HS-5 (cell line): Measurements from ENCODE around the gene BIRC2.
"Not testable (repeated sequence)": the region's sequence is repeated elsewhere in the genome, so short reads cannot be mapped to it uniquely, and the experiment has no call there.

Source experiments
- DNase-seq: peaks from one replicate; pipeline ENCODE4 v3.0.0-alpha.2; 2012; ENCODE audit warnings: low read depth

Gene BIRC2

GRCh38 chr11:102346748-102347461 lies at the start of gene BIRC2:
Gene BIRC2 (plus strand): TSS chr11:102347214. CDS start chr11:102349855, 2,641 bp downstream.
- DNase-seq: peak; percentile 96

GRCh38 chr11:102300837-102301236 lies 46.2 kb upstream of the BIRC2 start:
- DNase-seq: not testable (repeated sequence)

GRCh38 chr11:102302241-102302640 lies 44.8 kb upstream of the BIRC2 start:
- no peak for DNase-seq

- no peak for DNase-seq
Measured at GRCh38 chr11:102304686-102305085, 42.3 kb upstream of the BIRC2 start.

GRCh38 chr11:102305352-102306047 lies 41.5 kb upstream of the BIRC2 start:
- no peak for DNase-seq

GRCh38 chr11:102306048-102306597 lies 40.9 kb upstream of the BIRC2 start:
- no peak for DNase-seq

- DNase-seq: no peak
Measured at GRCh38 chr11:102306817-102307726, 39.9 kb upstream of the BIRC2 start.

GRCh38 chr11:102307727-102308038 lies 39.3 kb upstream of the BIRC2 start:
- DNase-seq: no peak

GRCh38 chr11:102309621-102310541 lies 37.1 kb upstream of the BIRC2 start:
- no peak for DNase-seq

- no peak for DNase-seq
Measured at GRCh38 chr11:102312667-102313066, 34.3 kb upstream of the BIRC2 start.

- DNase-seq: no peak
Measured at GRCh38 chr11:102313238-102313940, 33.6 kb upstream of the BIRC2 start.

GRCh38 chr11:102314784-102315183 lies 32.2 kb upstream of the BIRC2 start:
- no peak for DNase-seq

- no peak for DNase-seq
Measured at GRCh38 chr11:102316346-102316904, 30.6 kb upstream of the BIRC2 start.

- peak; percentile 98 for DNase-seq
Measured at GRCh38 chr11:102317099-102317767, 29.8 kb upstream of the BIRC2 start, which contains the start of gene BIRC3. Gene BIRC3 (plus strand): TSS chr11:102317484. CDS start chr11:102324510, 7,026 bp downstream.

- DNase-seq: no peak
Measured at GRCh38 chr11:102317768-102318103, 29.3 kb upstream of the BIRC2 start.

- no peak for DNase-seq
Measured at GRCh38 chr11:102318469-102318868, 28.5 kb upstream of the BIRC2 start.

GRCh38 chr11:102319544-102319943 lies 27.5 kb upstream of the BIRC2 start:
- DNase-seq: no peak

- DNase-seq: no peak
Measured at GRCh38 chr11:102320188-102320587, 26.8 kb upstream of the BIRC2 start.

GRCh38 chr11:102320679-102321078 lies 26.3 kb upstream of the BIRC2 start:
- no peak for DNase-seq

- no peak for DNase-seq
Measured at GRCh38 chr11:102322560-102322959, 24.5 kb upstream of the BIRC2 start.
